ENCODE data around the gene TEX36. TPM values are rescaled to one million over a fixed set of nuclear protein-coding genes. Genes with fewer than 3 reads are reported as not detected.
"Not testable (repeated sequence)": the region's sequence is repeated elsewhere in the genome, so short reads cannot be mapped to it uniquely, and the experiment has no call there.

The TEX36 gene
- total RNA-seq (2014; rRNA removed; shearing (Covaris generic)), result not detected in 2 replicates

- no peak for DNase-seq (ENCODE audit: low spot score)
These were observed at the start of gene TEX36 for GRCh38 chr10:125683063-125683462. Gene TEX36 (minus strand): TSS chr10:125683163. CDS start chr10:125682989, 174 bp downstream.

DNA sequence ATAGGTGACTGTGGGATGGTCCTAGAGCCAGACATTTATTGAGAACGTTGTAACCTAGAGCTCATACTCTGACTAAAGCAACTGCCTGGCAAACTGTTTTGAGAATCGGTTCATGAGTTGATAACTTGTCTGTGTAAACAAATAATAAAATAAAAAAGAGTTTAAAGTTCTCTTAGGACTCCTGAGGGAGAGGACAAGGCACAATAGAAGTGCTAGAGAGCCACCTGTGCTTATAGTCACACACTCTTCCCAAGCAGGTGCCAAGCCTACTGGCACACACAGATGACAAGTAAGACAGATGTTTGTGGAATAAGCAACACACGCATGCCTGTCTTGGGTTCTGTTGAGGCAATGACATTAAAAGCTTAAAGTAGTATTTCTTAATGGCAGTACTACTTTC lies 44.5 kb upstream of the TEX36 start:
- no peak for DNase-seq (ENCODE audit: low spot score)

- no peak for DNase-seq (ENCODE audit: low spot score)
These were observed 44.0 kb upstream of the TEX36 start for GRCh38 chr10:125726914-125727313.

GRCh38 chr10:125722811-125723210 lies 39.8 kb upstream of the TEX36 start:
- no peak for DNase-seq (ENCODE audit: low spot score)

GRCh38 chr10:125721035-125721434 lies 38.1 kb upstream of the TEX36 start:
- no peak for DNase-seq (ENCODE audit: low spot score)

- DNase-seq (ENCODE audit: low spot score), result no peak
These were observed 37.0 kb upstream of the TEX36 start for GRCh38 chr10:125720002-125720382.

- peak; percentile 93 for DNase-seq (ENCODE audit: low spot score)
These were observed 36.4 kb upstream of the TEX36 start, which contains the start of gene EDRF1 for GRCh38 chr10:125719173-125720001. Gene EDRF1 (plus strand): TSS chr10:125719709. CDS start chr10:125719808, 99 bp downstream.

GRCh38 chr10:125714728-125715127 lies 31.8 kb upstream of the TEX36 start:
- DNase-seq (ENCODE audit: low spot score), result not testable (repeated sequence)

DNA sequence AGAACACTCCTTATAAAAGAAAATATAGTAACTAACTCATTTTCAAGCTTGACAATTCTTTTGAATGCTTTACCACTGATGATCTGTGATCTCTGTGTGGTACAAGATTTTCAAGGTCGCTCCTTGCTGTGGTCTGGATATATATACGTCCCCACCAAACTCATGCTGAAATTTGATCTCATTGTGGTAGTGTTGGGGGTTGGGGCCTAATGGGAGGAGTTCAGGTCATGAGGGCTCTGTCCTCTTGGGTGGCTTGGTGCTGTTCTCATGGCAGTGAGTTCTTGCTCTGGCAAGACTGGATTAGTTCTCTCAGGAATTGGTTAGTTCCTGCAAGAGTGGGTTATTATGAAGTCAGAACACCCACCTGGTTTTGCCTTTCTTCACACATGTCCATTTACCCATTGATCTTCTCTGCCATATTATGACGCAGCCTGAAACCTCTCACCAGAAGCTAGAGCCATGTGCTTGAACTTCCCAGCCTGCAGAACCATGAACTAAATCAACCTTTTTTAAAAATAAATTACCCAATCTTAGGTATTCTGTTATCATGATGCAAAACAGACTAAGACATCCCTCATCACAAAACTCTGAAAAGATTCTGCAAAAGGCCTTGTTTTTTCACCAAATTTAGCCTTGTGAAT lies 28.3 kb upstream of the TEX36 start:
- DNase-seq (ENCODE audit: low spot score), result no peak

GRCh38 chr10:125709553-125710474 lies 26.9 kb upstream of the TEX36 start:
- DNase-seq (ENCODE audit: low spot score), result no peak

GRCh38 chr10:125708971-125709503 lies 26.1 kb upstream of the TEX36 start:
- no peak for DNase-seq (ENCODE audit: low spot score)

DNA sequence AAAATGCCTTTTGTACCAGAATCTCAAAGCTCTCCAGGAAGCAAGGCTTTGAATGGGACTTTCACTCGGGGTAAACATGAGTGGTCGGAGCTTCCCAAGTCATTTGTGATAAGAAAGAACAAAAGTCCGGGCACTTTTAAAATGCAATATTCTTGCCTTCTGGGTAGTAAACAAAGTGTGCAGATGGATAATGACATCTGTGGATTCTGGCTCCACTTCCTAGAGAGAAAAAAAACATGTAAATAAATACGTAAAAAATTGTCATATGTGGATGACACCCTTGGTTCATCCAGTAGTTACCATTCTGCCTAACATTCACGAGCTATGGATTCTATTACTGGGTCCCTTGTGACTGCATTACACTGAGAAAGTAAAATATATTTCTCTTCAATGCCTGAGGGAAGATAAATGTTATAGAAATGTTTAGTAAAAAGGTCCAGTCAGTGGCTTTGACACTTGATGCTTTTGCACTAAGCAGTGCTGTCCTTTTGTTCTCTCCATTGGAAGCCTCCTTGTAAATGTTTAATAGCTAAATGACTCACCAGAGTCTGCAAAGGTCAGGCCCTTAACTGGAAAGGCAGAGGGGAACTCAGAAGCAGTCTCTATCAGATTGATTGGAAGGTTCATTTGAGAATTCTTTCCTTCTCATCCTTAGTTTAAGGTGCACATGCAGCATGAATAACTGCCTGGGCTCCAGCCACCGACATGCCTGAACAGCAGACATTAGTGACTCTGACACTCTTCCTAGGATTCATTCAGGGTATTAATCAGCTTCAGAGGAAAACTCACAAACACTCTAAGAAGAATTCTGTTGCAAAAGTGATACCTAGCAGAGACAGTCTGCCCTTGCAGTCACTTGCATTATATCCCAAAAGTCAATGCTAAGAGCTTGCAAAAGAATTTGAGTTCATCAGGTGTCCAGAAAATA lies 24.8 kb upstream of the TEX36 start:
- peak; percentile 46 for DNase-seq (ENCODE audit: low spot score)

DNA sequence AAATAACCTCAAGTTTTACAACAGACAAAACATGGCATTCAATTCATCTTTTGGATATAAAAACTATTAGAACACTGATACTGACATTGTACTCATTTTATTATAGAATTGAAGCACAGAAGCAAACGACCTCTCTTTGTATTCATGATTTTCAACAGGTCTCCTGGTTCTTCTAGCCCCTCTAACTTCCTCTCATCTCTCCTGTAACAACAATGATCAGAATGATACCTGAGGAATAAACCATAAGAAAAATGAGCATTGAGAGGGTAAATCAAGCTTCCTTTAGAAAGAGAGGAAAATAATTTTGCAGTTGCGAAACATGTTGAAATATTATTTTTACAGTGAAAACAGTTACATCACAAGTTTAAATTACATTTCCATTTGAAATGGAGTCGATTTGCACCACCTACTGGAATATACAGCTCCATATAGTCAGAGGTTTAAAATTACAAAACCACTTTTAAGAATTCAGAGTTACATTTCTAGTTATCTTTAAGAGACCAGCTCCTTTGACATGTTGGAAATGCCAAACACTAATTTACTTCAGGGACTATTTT lies 17.5 kb upstream of the TEX36 start:
- DNase-seq (ENCODE audit: low spot score), result no peak

- DNase-seq (ENCODE audit: low spot score), result no peak
These were observed 16.7 kb upstream of the TEX36 start for GRCh38 chr10:125699562-125700143.

DNA sequence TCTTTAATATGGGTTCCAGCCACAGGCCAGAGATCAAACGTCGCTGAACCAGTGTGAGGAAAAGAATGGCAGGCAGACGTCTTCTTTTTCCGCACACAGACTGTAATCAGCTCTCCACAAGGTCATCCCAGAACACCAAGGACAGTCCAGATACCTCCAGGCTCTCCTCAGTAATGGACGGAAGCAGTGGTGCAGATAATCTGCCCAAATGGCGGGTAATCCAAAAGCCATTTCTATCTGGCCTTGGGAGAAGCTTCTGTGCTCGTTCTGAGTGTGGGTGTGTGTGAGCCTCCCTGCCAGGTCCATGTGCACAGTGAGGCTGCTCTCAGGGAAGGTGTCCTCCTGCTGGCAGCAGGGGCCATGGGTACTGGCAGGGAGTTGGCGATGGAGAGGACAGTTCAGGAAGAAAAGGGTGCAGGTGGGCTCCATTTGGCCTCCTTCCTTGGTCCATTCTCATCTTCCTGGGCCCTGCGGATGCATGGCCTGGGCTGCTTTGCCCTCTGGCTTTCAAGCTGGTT lies 15.6 kb upstream of the TEX36 start:
- DNase-seq (ENCODE audit: low spot score), result no peak

DNA sequence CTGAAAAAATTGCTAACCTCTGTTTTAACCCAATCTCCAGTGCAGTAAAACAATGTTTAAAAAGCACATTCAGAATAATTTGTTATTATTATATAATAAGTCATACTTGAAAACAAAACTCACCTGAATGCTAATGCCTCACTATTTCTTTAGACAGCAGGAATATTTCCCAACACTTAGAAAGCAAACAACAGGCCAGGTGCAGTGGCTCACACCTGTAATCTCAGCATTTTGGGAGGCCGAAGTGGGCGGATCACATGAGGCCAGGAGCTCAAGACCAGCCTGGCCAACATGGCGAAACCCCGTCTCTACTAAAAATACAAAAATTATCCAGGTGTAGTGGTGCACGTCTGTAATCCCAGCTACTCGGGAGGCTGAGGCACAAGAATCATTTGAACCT lies 13.9 kb upstream of the TEX36 start:
- DNase-seq (ENCODE audit: low spot score), result not testable (repeated sequence)

- DNase-seq (ENCODE audit: low spot score), result peak; percentile 50
These were observed 11.9 kb upstream of the TEX36 start for GRCh38 chr10:125694883-125695282.

DNA sequence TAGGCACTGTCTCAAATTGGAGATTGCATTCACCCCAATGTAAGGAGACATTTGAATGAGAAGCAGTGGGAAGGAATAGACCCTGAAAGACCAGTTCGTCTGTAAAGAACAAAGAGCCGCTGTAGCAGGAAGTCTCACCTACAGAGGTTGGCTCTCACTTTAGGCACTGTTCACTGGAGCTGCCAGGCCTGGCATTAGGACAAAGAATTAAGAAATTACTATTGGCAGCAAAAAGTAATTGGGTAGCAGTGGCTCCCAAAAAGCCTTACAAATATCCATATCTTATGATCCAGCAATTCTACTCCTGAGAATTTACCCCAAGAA lies 10.5 kb upstream of the TEX36 start:
- DNase-seq (ENCODE audit: low spot score), result no peak

DNA sequence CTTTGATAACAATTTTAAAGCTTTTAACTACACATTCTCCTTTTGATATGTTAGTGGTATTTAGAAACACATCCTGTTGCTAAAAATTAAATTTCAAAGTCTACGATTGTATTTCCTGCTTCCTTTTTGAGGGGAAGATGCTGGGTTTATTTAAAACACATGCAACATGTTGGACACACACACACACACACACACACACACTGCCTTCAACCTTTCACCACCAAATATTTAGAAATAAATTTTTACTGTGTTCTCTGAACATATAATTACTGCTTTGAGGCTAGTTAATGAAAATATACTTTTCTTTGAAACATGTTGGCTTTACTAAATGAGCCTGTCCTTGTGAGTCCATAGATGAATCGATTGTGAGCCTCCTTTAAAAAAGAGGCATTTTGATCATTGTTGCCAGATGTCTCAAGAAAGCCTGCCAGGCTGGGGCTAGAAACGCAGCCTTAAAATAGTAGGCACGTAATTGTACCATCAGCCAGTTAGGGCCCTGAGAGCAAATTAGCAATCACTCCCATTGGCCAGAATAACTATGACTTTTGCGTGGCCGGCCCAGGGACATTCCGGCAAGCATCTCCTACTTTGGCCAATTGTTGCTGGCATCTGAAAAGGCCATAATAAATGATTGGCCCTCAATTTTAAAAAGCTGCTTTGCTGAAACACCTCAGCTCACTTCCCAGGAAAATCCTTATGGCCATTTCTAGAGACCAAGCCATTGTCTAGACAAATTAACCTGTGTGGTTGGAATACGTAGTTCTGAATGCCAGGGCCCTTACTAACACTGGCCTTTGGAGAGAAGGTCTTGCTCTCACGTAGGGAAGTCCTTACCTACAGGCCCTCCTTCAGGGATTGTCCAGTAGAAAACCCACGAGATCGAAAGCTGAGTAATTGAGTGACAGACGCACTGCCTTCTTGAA lies 9.9 kb upstream of the TEX36 start:
- DNase-seq (ENCODE audit: low spot score), result no peak
